ENCODE data around the gene MYEOV. TPM values are rescaled to one million over a fixed set of nuclear protein-coding genes. Genes with fewer than 3 reads are reported as not detected.
A peak's percentile ranks its signal among the peaks of the same experiment; 100 is the strongest.

Gene MYEOV
- total RNA-seq, 1 experiment from 2014 or later = 0.52 TPM

DNA sequence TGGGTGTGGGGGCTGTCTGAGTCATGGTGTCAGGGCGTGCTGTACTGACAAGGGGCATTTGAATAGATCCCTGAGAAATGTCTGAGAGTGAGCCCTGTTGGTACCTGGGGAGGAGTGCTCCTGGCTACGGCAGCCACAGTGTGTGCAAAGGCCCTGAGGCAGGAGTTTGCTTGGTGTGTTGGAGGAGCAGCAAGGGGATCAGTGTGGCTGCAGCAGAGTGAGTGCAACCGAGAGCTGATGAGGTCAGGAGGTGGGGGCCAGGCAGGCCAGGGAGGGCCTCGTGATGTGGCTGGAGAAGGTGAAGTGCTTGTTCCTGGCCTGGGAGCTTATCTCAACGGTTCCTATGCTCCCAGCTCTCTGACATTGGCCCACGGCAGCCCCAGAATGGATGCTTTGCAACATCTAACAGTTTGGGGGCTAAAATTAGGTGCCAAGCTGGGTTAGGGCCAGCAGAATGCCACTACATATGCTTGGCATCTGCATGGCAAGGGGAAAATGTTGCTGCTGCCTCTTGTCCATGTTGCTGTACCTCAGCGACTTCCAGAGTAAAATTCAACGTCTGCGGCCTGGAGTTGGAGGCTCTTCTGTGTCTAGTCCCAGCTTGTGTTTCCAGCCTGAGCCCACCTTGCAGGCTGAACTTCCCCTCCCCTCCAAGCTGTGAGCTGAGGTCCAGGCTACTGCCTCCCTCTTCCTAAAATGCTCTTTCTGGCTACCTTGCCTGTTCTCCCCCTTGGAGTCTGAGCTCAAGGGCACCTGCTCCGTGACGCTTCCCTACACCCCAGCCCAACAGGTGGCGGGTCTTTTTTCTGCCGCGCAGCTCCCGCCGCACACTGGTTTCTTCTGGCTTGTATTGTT, 48.2 kb upstream of the MYEOV start:
- no peaks in the 10 kb centered on the region for H3K9me3 Mint-ChIP-seq (ENCODE audit: unreplicated experiment)
- no peaks in the 10 kb centered on the region for H3K36me3 Mint-ChIP-seq (ENCODE audit: insufficient read depth, unreplicated experiment)
- POLR2A ChIA-PET = interaction anchor here (0.7 kb wide), 1 partner anchor 19 kb away, joined by 4 read pairs; no protein-coding TSS in a partner anchor
- Histone ChIP-seq H3K27me3 (replicated peaks; ENCODE audit: control insufficient read depth, insufficient read depth, low read length) (no peaks in the 10 kb centered on the region), H3K4me1 (peaks cover 9% of the 10 kb centered on the region), H3K36me3 (ENCODE audit: control insufficient read depth, insufficient read depth, low read length) (no peaks in the 10 kb centered on the region), H3K4me3 (ENCODE audit: low read depth, low read length) (no peak overlapping the region), H3K9me3 (no peaks in the 10 kb centered on the region)
- TF ChIP-seq, protein P1, sequence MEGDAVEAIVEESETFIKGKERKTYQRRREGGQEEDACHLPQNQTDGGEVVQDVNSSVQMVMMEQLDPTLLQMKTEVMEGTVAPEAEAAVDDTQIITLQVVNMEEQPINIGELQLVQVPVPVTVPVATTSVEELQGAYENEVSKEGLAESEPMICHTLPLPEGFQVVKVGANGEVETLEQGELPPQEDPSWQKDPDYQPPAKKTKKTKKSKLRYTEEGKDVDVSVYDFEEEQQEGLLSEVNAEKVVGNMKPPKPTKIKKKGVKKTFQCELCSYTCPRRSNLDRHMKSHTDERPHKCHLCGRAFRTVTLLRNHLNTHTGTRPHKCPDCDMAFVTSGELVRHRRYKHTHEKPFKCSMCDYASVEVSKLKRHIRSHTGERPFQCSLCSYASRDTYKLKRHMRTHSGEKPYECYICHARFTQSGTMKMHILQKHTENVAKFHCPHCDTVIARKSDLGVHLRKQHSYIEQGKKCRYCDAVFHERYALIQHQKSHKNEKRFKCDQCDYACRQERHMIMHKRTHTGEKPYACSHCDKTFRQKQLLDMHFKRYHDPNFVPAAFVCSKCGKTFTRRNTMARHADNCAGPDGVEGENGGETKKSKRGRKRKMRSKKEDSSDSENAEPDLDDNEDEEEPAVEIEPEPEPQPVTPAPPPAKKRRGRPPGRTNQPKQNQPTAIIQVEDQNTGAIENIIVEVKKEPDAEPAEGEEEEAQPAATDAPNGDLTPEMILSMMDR (IDR thresholded peaks at IDR 0.05; ENCODE audit: insufficient read depth in 1 of 2, low read depth in 1 of 2, low read length in 1 of 2, severe bottlenecking in 1 of 2, unreplicated experiment in 1 of 2) = no peak
- H3K27me3 Mint-ChIP-seq (ENCODE audit: insufficient read depth, unreplicated experiment) = no peaks in the 10 kb centered on the region
- BruUV-seq (replicated peaks) = no TSS peak
- H3K4me3 Mint-ChIP-seq (ENCODE audit: unreplicated experiment) = no peak overlapping the region
- peak overlapping the region; percentile 11 for H3K27ac Mint-ChIP-seq (ENCODE audit: unreplicated experiment)
- intact Hi-C loops (cut with micrococcal nuclease; ENCODE audit: unreplicated experiment) = no loop called here
- H3K4me1 Mint-ChIP-seq (ENCODE audit: low read depth, unreplicated experiment) = peaks cover 21% of the 10 kb centered on the region
- peak in 1 of 2 experiments; percentile 33 for DNase-seq
- CTCF ChIA-PET = no interaction called here

DNA sequence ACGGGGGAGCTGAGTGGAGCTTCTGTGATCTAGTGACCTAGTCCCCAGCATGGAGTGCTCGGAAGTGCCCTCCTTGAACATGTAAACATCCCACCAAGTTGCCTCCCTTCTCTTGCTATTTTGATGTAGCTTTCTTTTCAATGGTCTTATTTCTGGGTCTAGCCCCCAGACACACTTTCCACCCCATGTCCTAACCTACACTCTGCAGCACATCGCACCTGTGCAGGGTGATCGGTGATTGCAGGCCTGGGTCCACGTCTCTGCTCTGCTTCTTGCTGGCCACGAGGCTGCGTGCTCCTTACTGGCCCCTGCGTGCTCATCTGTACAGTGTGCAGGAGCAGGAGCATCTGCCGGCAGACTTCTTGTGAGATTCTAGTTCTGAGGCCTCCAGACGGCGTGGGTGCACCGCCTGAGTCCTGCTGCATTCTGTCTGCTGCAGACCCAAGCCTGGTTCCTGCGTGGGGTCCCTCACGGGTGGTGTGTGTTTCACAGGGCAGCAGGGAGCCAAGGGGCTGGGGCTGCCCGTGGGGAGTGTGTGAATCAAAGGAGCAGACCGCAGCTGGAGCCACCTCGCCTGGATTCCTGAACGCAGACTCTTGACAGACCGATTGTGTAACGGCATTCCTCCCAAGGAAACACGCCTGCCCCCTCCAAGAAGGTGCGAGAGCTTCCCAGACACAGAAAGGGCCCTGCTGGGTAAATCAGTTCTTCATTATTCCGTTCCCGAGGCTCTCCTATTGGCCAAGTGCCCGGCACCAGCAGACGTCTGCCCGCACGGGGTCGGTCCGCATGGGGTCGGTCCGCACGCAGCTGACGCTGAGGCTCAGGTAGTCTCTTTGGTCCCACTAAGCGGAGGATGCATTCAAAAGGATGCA, 44.4 kb upstream of the MYEOV start:
- intact Hi-C loops (cut with micrococcal nuclease; ENCODE audit: unreplicated experiment) = no loop called here
- Mint-ChIP-seq H3K27ac (ENCODE audit: unreplicated experiment) (peak overlapping the region; percentile 33), H3K9me3 (ENCODE audit: unreplicated experiment) (peaks cover 9% of the 10 kb centered on the region), H3K27me3 (ENCODE audit: insufficient read depth, unreplicated experiment) (no peaks in the 10 kb centered on the region), H3K4me1 (ENCODE audit: low read depth, unreplicated experiment) (peaks cover 21% of the 10 kb centered on the region), H3K4me3 (ENCODE audit: unreplicated experiment) (no peak overlapping the region), H3K36me3 (ENCODE audit: insufficient read depth, unreplicated experiment) (no peaks in the 10 kb centered on the region)
- Histone ChIP-seq H3K4me1 (peaks cover 9% of the 10 kb centered on the region), H3K9me3 (peaks cover 8% of the 10 kb centered on the region), H3K27me3 (replicated peaks; ENCODE audit: control insufficient read depth, insufficient read depth, low read length) (no peaks in the 10 kb centered on the region), H3K4me3 (ENCODE audit: low read depth, low read length) (no peak overlapping the region), H3K36me3 (ENCODE audit: control insufficient read depth, insufficient read depth, low read length) (no peaks in the 10 kb centered on the region)
- peak; percentile 64 to 70 for DNase-seq
- TF ChIP-seq, protein P1 (IDR thresholded peaks at IDR 0.05; ENCODE audit: insufficient read depth in 1 of 2, low read depth in 1 of 2, low read length in 1 of 2, severe bottlenecking in 1 of 2, unreplicated experiment in 1 of 2) = no peak
- POLR2A ChIA-PET = no interaction called here
- BruUV-seq (replicated peaks) = no TSS peak
- CTCF ChIA-PET = interaction anchor here (0.6 to 2.0 kb wide), 4 partner anchors 9 to 127 kb away, joined by 3 to 9 read pairs (median 5); no protein-coding TSS in a partner anchor

All from Caco-2 (cell line).